Neutrophil (primary cell): ENCODE measurements around the gene DOK3.

ENCODE experiments used
- H3K27ac ChIP-seq: fragments of 200-600 bp; sonication (generic); 2 replicates; pipeline ENCODE4 v1.5.1; 2016; ENCODE audit warnings: mild to moderate bottlenecking, moderate library complexity
- H3K27me3 ChIP-seq: fragments of 200-600 bp; sonication (generic); 2 replicates; pipeline ENCODE4 v1.6.0; 2016; ENCODE audit warnings: mild to moderate bottlenecking
- H3K36me3 ChIP-seq: fragments of 200-600 bp; sonication (generic); 2 replicates; pipeline ENCODE4 v1.5.1; 2017
- H3K4me1 ChIP-seq, 2 experiments: fragments of 200-600 bp in 1 of 2; sonication (generic) in 1 of 2; 1 replicate in 1 of 2; 2 replicates in 1 of 2; pipeline versions ENCODE4 v1.5.1 to v1.6.1; 2013 to 2016; ENCODE audit warnings: low read depth in 1 of 2, low read length in 1 of 2, mild to moderate bottlenecking in 1 of 2, moderate library complexity in 1 of 2; ENCODE audit not compliant: control insufficient read depth in 1 of 2, insufficient read depth in 1 of 2
- H3K4me3 ChIP-seq, 2 experiments: fragments of 200-600 bp in 1 of 2; sonication (generic) in 1 of 2; 1 replicate in 1 of 2; 2 replicates in 1 of 2; pipeline ENCODE4 v1.5.1; 2013 to 2016; ENCODE audit warnings: low read depth in 1 of 2, low read length in 1 of 2, mild to moderate bottlenecking in 1 of 2, moderate library complexity in 1 of 2
- H3K9me3 ChIP-seq: fragments of 200-600 bp; sonication (generic); 2 replicates; pipeline ENCODE4 v1.5.1; 2016
- TF ChIP-seq, protein P1 (sequence below): fragments of 200-600 bp; sonication (generic); IDR thresholded peaks from 2 replicates; pipeline ENCODE4 v1.5.1; 2016; ENCODE audit warnings: antibody characterized with exemption

Gene DOK3

DNA sequence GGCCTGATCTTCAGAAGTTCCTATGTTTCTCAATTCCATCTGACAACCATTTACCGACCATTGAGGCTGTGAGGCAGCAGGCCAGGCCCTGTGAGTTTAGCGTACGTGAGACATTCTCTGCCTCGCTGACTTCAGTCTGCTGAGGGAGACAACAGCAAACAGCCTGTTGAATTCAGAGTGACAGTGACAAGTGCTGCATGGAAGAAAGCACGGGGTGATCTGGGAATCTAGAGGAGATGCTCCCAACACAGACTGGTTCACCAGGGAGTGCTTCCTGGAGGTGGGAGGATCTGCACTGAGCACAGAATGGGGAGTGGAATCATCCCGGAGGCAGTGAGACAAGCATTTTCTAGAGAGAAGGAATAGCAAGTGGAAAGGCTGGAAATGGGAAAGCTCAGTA is 17.2 kb upstream of the DOK3 start:
- no peak overlapping the region for H3K4me3 ChIP-seq
- TF ChIP-seq, protein P1, sequence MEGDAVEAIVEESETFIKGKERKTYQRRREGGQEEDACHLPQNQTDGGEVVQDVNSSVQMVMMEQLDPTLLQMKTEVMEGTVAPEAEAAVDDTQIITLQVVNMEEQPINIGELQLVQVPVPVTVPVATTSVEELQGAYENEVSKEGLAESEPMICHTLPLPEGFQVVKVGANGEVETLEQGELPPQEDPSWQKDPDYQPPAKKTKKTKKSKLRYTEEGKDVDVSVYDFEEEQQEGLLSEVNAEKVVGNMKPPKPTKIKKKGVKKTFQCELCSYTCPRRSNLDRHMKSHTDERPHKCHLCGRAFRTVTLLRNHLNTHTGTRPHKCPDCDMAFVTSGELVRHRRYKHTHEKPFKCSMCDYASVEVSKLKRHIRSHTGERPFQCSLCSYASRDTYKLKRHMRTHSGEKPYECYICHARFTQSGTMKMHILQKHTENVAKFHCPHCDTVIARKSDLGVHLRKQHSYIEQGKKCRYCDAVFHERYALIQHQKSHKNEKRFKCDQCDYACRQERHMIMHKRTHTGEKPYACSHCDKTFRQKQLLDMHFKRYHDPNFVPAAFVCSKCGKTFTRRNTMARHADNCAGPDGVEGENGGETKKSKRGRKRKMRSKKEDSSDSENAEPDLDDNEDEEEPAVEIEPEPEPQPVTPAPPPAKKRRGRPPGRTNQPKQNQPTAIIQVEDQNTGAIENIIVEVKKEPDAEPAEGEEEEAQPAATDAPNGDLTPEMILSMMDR, result no peak
- H3K36me3 ChIP-seq, result peaks cover 94% of the 10 kb centered on the region
- H3K4me1 ChIP-seq, result no peaks in the 10 kb centered on the region
- H3K27ac ChIP-seq, result no peak overlapping the region
- H3K27me3 ChIP-seq, result no peaks in the 10 kb centered on the region
- H3K9me3 ChIP-seq, result no peaks in the 10 kb centered on the region

DNA sequence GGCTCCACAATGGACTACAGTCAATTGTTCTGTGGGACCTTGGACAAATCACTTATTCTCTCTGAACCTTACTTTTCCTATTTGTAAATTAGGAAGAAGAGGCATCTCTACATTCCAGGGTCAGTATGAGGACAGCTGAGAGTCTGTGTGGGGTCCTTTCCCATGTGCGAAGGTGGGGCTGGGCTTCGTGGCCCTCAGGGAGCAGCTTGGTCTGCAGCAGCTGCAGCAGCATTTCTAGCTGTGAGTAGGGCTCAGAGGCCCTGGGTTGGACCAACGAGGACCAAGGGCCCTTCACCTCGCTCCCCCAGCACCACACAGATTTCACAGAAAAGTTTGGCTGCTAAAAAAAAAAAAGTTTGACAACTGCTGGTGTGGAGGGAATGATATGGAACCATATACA is 16.6 kb upstream of the DOK3 start:
- peaks cover 94% of the 10 kb centered on the region for H3K36me3 ChIP-seq

DNA sequence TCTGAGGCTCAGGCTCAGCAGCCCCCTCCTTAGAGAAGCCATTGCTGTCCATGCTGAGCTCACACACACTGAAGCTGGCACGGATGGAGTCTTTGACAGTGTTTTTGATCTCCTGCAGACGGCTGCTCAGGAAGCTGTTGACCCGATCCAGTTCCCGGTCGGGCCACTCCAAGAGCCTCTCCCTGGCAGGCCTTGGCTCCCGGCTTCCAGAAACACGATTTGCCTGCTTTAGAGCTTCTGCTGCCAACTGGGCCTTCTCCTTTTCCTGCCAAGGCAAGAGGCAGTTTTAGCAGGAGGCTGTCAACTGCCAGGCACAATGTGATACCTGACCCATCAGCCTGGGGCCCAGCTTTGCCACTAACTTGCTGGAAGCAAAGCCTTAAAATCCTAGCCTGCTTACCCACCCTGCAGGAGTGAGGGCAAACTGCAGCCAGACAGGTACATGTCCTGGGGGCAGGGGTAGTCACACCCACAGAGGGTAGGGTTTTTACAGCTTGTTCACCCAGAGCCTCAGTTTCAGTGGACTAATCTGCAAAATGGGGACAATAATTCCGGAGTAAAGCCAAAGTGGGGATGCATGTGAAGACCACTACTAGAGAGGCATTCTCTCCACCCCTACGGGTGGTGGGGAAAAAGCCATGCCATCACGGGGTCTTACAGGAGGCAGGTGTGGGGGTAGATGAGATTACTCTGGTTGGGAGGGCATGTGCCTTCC is 15.5 kb upstream of the DOK3 start:
- Histone ChIP-seq H3K4me1 (no peaks in the 10 kb centered on the region), H3K27ac (no peak overlapping the region), H3K4me3 (no peak overlapping the region), H3K9me3 (no peaks in the 10 kb centered on the region), H3K36me3 (peaks cover 94% of the 10 kb centered on the region), H3K27me3 (no peaks in the 10 kb centered on the region)
- TF ChIP-seq, protein P1, result no peak

More for the DNA sequence above, 16.6 kb upstream of the DOK3 start:
- H3K4me3 ChIP-seq, result no peak overlapping the region
- H3K9me3 ChIP-seq, result no peaks in the 10 kb centered on the region
- H3K27ac ChIP-seq, result no peak overlapping the region
- H3K4me1 ChIP-seq, result no peaks in the 10 kb centered on the region
- H3K27me3 ChIP-seq, result no peaks in the 10 kb centered on the region
- TF ChIP-seq, protein P1, result no peak

DNA sequence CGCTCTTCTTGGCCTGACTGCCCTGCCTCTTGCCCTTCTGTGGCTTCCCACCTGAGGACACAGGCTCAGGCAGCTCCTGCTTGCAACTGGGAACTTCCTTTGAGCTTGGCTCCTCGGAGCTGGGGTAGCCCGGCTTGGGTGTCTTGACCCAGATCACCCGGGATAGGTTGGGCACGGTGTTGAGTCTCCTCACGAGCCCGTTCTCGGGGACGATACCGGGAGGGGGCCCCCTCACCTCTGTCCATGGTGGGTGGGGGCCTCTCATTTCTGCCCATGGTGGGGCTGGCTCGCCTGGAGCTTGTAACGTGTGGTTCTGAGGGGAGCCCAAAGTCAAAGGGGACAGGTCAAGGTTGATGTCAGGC is 14.9 kb upstream of the DOK3 start:
- H3K36me3 ChIP-seq, result peaks cover 94% of the 10 kb centered on the region
- H3K4me1 ChIP-seq, result no peaks in the 10 kb centered on the region
- H3K9me3 ChIP-seq, result no peaks in the 10 kb centered on the region
- H3K27me3 ChIP-seq, result no peaks in the 10 kb centered on the region
- TF ChIP-seq, protein P1, result no peak
- H3K27ac ChIP-seq, result no peak overlapping the region
- no peak overlapping the region for H3K4me3 ChIP-seq

DNA sequence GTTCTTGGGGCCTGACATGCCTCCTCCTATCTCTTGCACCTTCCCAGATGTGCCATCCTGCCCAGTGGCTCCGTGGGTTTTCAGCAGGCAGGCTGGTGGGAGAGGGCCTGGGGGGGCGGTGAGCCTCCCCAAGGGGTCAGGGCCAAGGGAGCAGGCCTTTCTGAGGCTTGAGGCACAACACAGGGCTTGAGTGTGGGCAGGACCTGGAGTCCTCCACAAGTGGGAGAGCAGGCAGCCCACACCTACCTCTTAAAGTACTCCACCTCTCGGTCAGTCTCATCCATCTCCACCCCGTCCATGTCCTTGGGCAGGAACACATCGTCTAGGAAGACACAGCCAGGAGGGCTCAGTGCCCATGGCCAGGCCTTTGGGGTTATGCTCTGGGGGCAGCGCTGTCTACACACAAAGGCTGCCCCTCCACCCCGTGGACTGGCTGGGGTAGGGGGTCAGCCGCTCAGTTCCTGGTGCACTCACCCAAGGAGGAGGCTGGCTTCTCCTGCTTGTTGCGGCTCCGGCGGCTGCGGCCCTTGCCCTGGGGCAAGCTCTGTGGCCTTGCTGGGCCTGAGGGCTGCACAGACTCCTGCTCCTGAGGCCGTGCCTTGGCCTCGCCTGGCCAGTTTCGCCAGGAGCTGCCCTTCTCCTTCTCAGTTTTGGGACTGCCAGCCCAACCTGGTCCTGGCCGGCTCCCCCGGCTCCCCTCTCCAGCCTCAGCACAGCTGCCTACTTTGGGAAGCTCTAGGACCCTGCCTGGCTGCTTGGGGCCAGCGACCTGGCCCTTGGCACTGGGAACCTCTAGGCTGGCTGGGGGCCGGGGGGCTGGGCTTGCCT is 14.3 kb upstream of the DOK3 start:
- Histone ChIP-seq H3K27me3 (no peaks in the 10 kb centered on the region), H3K4me3 (no peak overlapping the region), H3K9me3 (no peaks in the 10 kb centered on the region), H3K27ac (no peak overlapping the region), H3K4me1 (no peaks in the 10 kb centered on the region), H3K36me3 (peaks cover 94% of the 10 kb centered on the region)
- TF ChIP-seq, protein P1, result no peak
